Spinal cord (tissue), 10 donors: ENCODE results near the gene TUBB4A. TPM values are rescaled to one million over a fixed set of nuclear protein-coding genes. Genes with fewer than 3 reads are reported as not detected.

Source experiments
- DNase-seq, 6 donors: peaks; one replicate each; pipeline versions ENCODE4 v3.0.0 to v3.0.0-alpha.2; 2013 to 2015; ENCODE audit warnings: low spot score in 6 of 6, low read depth in 4 of 6
- H3K27ac ChIP-seq: one replicate; pipeline ENCODE4 v1.5.1; 2013; ENCODE audit warnings: low read depth, low read length, control low read depth
- H3K27me3 ChIP-seq: one replicate; pipeline ENCODE4 v1.6.1; 2013; ENCODE audit warnings: low read length; ENCODE audit not compliant: control insufficient read depth, insufficient read depth
- H3K36me3 ChIP-seq: one replicate; pipeline ENCODE4 v1.6.1; 2013; ENCODE audit warnings: low read length; ENCODE audit not compliant: control insufficient read depth, insufficient read depth
- H3K4me1 ChIP-seq: one replicate; pipeline ENCODE4 v1.6.1; 2013; ENCODE audit warnings: low read length; ENCODE audit not compliant: control insufficient read depth, insufficient read depth
- H3K4me3 ChIP-seq: one replicate; pipeline ENCODE4 v1.5.1; 2013; ENCODE audit warnings: low read depth, low read length, control low read depth
- H3K9me3 ChIP-seq: one replicate; pipeline ENCODE4 v1.6.1; 2013; ENCODE audit warnings: low read length; ENCODE audit not compliant: control insufficient read depth, insufficient read depth
- WGBS: methylation state at CpG from one replicate; pipeline ENCODE4 v1.1.5; 2013; ENCODE audit warnings: missing lambda C conversion rate; ENCODE audit not compliant: insufficient coverage; 5-methylcytosine and 5-hydroxymethylcytosine counted together
- polyA plus RNA-seq, 2 donors: library from polyadenylated mRNA; unstranded; fragments of 120-200 nt; gene quantifications; one replicate each; pipeline ENCODE4 v1.2.1, GENCODE V29; 2013; ENCODE audit not compliant: insufficient read length in 2 of 2
- total RNA-seq, 2 donors: library from RNA; depleted of rRNA in 1 of 2; stranded (reverse); fragments of 120-200 nt in 1 of 2; fragments of >200 nt in 1 of 2; gene quantifications; one replicate each; pipeline versions ENCODE4 v1.2.3 to v1.2.4, GENCODE V29; 2013 to 2014
- donor health status: healthy.

Gene TUBB4A
- total and polyA plus RNA-seq, 4 donors = 42.2 to 644 (median 343) TPM

GRCh38 chr19:6472713-6473112, 29.4 kb downstream of the TUBB4A start:
- H3K9me3 ChIP-seq = no peaks in the 10 kb centered on the region
- peaks cover 22% of the 10 kb centered on the region for H3K4me1 ChIP-seq
- WGBS = 88% methylated on average over 3 of the region's 4 CpGs
- H3K4me3 ChIP-seq = no peak overlapping the region
- no peaks in the 10 kb centered on the region for H3K36me3 ChIP-seq
- no peak overlapping the region for H3K27ac ChIP-seq
- H3K27me3 ChIP-seq = peaks cover 25% of the 10 kb centered on the region
- no peak for DNase-seq

GRCh38 chr19:6471076-6471475, 31.0 kb downstream of the TUBB4A start:
- 71% methylated on average over 11 of the region's 14 CpGs for WGBS
- no peaks in the 10 kb centered on the region for H3K36me3 ChIP-seq
- no peak overlapping the region for H3K27ac ChIP-seq
- peaks cover 23% of the 10 kb centered on the region for H3K27me3 ChIP-seq
- H3K9me3 ChIP-seq = no peaks in the 10 kb centered on the region
- H3K4me1 ChIP-seq = peaks cover 10% of the 10 kb centered on the region
- no peak overlapping the region for H3K4me3 ChIP-seq
- no peak for DNase-seq

- H3K36me3 ChIP-seq = no peaks in the 10 kb centered on the region
- no peaks in the 10 kb centered on the region for H3K9me3 ChIP-seq
- peaks cover 15% of the 10 kb centered on the region for H3K27me3 ChIP-seq
- peaks cover 1% of the 10 kb centered on the region for H3K4me1 ChIP-seq
- 75% methylated on average over 6 of the region's 8 CpGs for WGBS
- DNase-seq = no peak
- H3K27ac ChIP-seq = no peak overlapping the region
- no peak overlapping the region for H3K4me3 ChIP-seq
Measured at GRCh38 chr19:6470173-6470572, 31.9 kb downstream of the TUBB4A start.

GRCh38 chr19:6467384-6467783, 34.7 kb downstream of the TUBB4A start:
- Histone ChIP-seq H3K27ac (no peak overlapping the region), H3K27me3 (peaks cover 31% of the 10 kb centered on the region), H3K36me3 (no peaks in the 10 kb centered on the region), H3K4me1 (peaks cover 7% of the 10 kb centered on the region), H3K9me3 (no peaks in the 10 kb centered on the region), H3K4me3 (no peak overlapping the region)
- WGBS = 80% methylated on average over 7 of the region's 8 CpGs
- DNase-seq = no peak

GRCh38 chr19:6466526-6467248, 35.4 kb downstream of the TUBB4A start:
- Histone ChIP-seq H3K27me3 (peaks cover 37% of the 10 kb centered on the region), H3K4me3 (no peak overlapping the region), H3K9me3 (no peaks in the 10 kb centered on the region), H3K36me3 (no peaks in the 10 kb centered on the region), H3K27ac (no peak overlapping the region), H3K4me1 (peaks cover 7% of the 10 kb centered on the region)
- no peak for DNase-seq
- 89% methylated on average over 21 of the region's 21 CpGs for WGBS

GRCh38 chr19:6465663-6466062, 36.4 kb downstream of the TUBB4A start:
- Histone ChIP-seq H3K27me3 (peaks cover 37% of the 10 kb centered on the region), H3K27ac (no peak overlapping the region), H3K36me3 (no peaks in the 10 kb centered on the region), H3K4me3 (no peak overlapping the region), H3K4me1 (peaks cover 11% of the 10 kb centered on the region), H3K9me3 (no peaks in the 10 kb centered on the region)
- 89% methylated on average over 6 of the region's 8 CpGs for WGBS
- no peak for DNase-seq

GRCh38 chr19:6465006-6465405, 37.1 kb downstream of the TUBB4A start:
- Histone ChIP-seq H3K4me3 (no peak overlapping the region), H3K9me3 (no peaks in the 10 kb centered on the region), H3K4me1 (peaks cover 12% of the 10 kb centered on the region), H3K27ac (no peak overlapping the region), H3K27me3 (peaks cover 37% of the 10 kb centered on the region), H3K36me3 (no peaks in the 10 kb centered on the region)
- 42% methylated on average over 8 of the region's 9 CpGs for WGBS
- no peak for DNase-seq

- DNase-seq = no peak
- H3K27ac ChIP-seq = no peak within 1 kb of the TSS
- peaks cover 12% of the 10 kb centered on the region for H3K4me1 ChIP-seq
- no peaks in the 10 kb centered on the region for H3K9me3 ChIP-seq
- H3K27me3 ChIP-seq = peaks cover 37% of the 10 kb centered on the region
- H3K36me3 ChIP-seq = no peaks in the 10 kb centered on the region
- under 1% methylated on average over 65 of the region's 65 CpGs for WGBS
- H3K4me3 ChIP-seq = no peak within 1 kb of the TSS
Measured at GRCh38 chr19:6464070-6464873, 37.8 kb downstream of the TUBB4A start, which contains the start of gene CRB3. CRB3 (plus strand) TSS chr19:6464271; CDS start chr19:6464702, 431 bp downstream.

GRCh38 chr19:6460099-6460884, 41.8 kb downstream of the TUBB4A start:
- H3K4me3 ChIP-seq = peak overlapping the region; percentile 50
- H3K9me3 ChIP-seq = no peaks in the 10 kb centered on the region
- WGBS = 0% methylated on average over 44 of the region's 57 CpGs
- DNase-seq = peak; percentile 96 to 100 (median 99)
- H3K36me3 ChIP-seq = peaks cover 28% of the 10 kb centered on the region
- H3K4me1 ChIP-seq = peaks cover 25% of the 10 kb centered on the region
- H3K27ac ChIP-seq = peak overlapping the region; percentile 89
- peaks cover 25% of the 10 kb centered on the region for H3K27me3 ChIP-seq
